ENCODE data around the gene SAT2. TPM values are rescaled to one million over a fixed set of nuclear protein-coding genes. Genes with fewer than 3 reads are reported as not detected.
A peak's percentile ranks its signal among the peaks of the same experiment; 100 is the strongest.

Gene SAT2
- polyA plus RNA-seq, 1 donor (not counting 4 experiments of a cell fraction or from before 2014, with no cell fraction given) = 23.5 TPM

GRCh38 chr17:7577327-7578199 is 50.1 kb downstream of the SAT2 start:
- peaks cover 54% of the 10 kb centered on the region for H4K20me1 ChIP-seq (ENCODE audit: control insufficient read depth, extremely low read depth, insufficient read depth, low read length)
- no peak overlapping the region for H3K4me2 ChIP-seq (ENCODE audit: control insufficient read depth, extremely low read depth, insufficient read depth, low read depth, low read length)
- TF ChIP-seq EZH2 (IDR thresholded peaks at IDR 0.05; ENCODE audit: low read length) = no peak
- no peak for TF ChIP-seq CTCF (optimal IDR thresholded peaks at IDR 0.05 in 1 of 3, IDR thresholded peaks at IDR 0.05 in 1 of 3, conservative IDR thresholded peaks at IDR 0.05 in 1 of 3; ENCODE audit: extremely low read depth in 1 of 3, insufficient read depth in 2 of 3, low read length in 3 of 3)
- H3K79me2 ChIP-seq (ENCODE audit: control insufficient read depth, insufficient read depth, low read length) = peaks cover 56% of the 10 kb centered on the region
- FAIRE-seq (no peak), DNase-seq (ENCODE audit: low read depth, low spot score) (no peak)
- H3K27me3 ChIP-seq (ENCODE audit: control insufficient read depth, extremely low read depth, insufficient read depth, low read length) = no peaks in the 10 kb centered on the region
- no peak overlapping the region for H3K27ac ChIP-seq (ENCODE audit: control insufficient read depth, insufficient read depth, low read length)
- no peak overlapping the region for H2AFZ ChIP-seq (ENCODE audit: control insufficient read depth, low read length)
- H3K4me1 ChIP-seq (ENCODE audit: control insufficient read depth, extremely low read depth, insufficient read depth, low read length) = peaks cover 52% of the 10 kb centered on the region
- H3K9ac ChIP-seq (ENCODE audit: control insufficient read depth, extremely low read depth, insufficient read depth, low read length) = no peak overlapping the region
- H3K4me3 ChIP-seq (ENCODE audit: control insufficient read depth in 2 of 3, extremely low read depth in 1 of 3, insufficient read depth in 2 of 3, low read depth in 1 of 3, low read length in 3 of 3) = no peak overlapping the region
- dilution Hi-C loops (cut with MboI; ENCODE audit: extremely low pct_ligation_motif_present, low sequenced_read_pairs) = no loop called here
- H3K9me1 ChIP-seq (ENCODE audit: control insufficient read depth, extremely low read depth, insufficient read depth, low read length) = peaks cover 3% of the 10 kb centered on the region
- no peaks in the 10 kb centered on the region for H3K9me3 ChIP-seq (ENCODE audit: control insufficient read depth, low read depth, low read length)
- peaks cover 30 to 56% of the 10 kb centered on the region in 2 experiments for H3K36me3 ChIP-seq (ENCODE audit: control insufficient read depth in 2 of 2, extremely low read depth in 1 of 2, insufficient read depth in 2 of 2, low read length in 2 of 2)

DNA sequence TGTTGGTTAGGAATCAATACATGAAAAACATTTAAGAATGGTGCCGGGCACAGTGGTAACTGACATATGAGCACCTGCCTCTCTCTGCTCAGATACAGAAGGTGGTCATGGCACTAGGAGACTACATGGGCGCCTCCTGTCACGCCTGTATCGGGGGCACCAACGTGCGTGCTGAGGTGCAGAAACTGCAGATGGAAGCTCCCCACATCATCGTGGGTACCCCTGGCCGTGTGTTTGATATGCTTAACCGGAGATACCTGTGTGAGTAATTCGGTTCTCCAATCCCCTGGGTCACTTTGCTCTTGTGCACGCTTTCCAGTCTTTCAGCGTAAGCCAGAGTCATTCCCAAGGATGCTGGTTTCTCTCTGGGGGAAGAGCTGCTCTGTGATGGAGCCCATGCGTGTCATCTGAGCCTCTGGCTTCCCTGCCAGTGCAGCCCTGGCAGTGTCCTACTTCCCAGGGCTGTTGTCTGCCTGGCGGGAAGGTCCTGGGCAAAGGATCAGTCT is 51.1 kb downstream of the SAT2 start:
- peak overlapping the region; percentile 8 for H3K4me2 ChIP-seq (ENCODE audit: control insufficient read depth, extremely low read depth, insufficient read depth, low read depth, low read length)
- dilution Hi-C loops (cut with MboI; ENCODE audit: extremely low pct_ligation_motif_present, low sequenced_read_pairs) = no loop called here
- DNase-seq (ENCODE audit: low read depth, low spot score) = no peak
- H3K27ac ChIP-seq (ENCODE audit: control insufficient read depth, insufficient read depth, low read length) = no peak overlapping the region
- peaks cover 55% of the 10 kb centered on the region for H3K79me2 ChIP-seq (ENCODE audit: control insufficient read depth, insufficient read depth, low read length)
- H3K4me3 ChIP-seq (ENCODE audit: control insufficient read depth in 2 of 3, extremely low read depth in 1 of 3, insufficient read depth in 2 of 3, low read depth in 1 of 3, low read length in 3 of 3) = peak overlapping the region in 1 of 3 experiments; percentile 28
- H3K9me1 ChIP-seq (ENCODE audit: control insufficient read depth, extremely low read depth, insufficient read depth, low read length) = peaks cover 3% of the 10 kb centered on the region
- FAIRE-seq = no peak
- peaks cover 27 to 61% of the 10 kb centered on the region in 2 experiments for H3K36me3 ChIP-seq (ENCODE audit: control insufficient read depth in 2 of 2, extremely low read depth in 1 of 2, insufficient read depth in 2 of 2, low read length in 2 of 2)
- H3K27me3 ChIP-seq (ENCODE audit: control insufficient read depth, extremely low read depth, insufficient read depth, low read length) = no peaks in the 10 kb centered on the region
- H2AFZ ChIP-seq (ENCODE audit: control insufficient read depth, low read length) = no peak overlapping the region
- peaks cover 56% of the 10 kb centered on the region for H3K4me1 ChIP-seq (ENCODE audit: control insufficient read depth, extremely low read depth, insufficient read depth, low read length)
- no peak overlapping the region for H3K9ac ChIP-seq (ENCODE audit: control insufficient read depth, extremely low read depth, insufficient read depth, low read length)
- TF ChIP-seq EZH2 (IDR thresholded peaks at IDR 0.05; ENCODE audit: low read length) (no peak), CTCF (optimal IDR thresholded peaks at IDR 0.05 in 1 of 3, IDR thresholded peaks at IDR 0.05 in 1 of 3, conservative IDR thresholded peaks at IDR 0.05 in 1 of 3; ENCODE audit: extremely low read depth in 1 of 3, insufficient read depth in 2 of 3, low read length in 3 of 3) (no peak)
- H4K20me1 ChIP-seq (ENCODE audit: control insufficient read depth, extremely low read depth, insufficient read depth, low read length) = peaks cover 54% of the 10 kb centered on the region
- H3K9me3 ChIP-seq (ENCODE audit: control insufficient read depth, low read depth, low read length) = no peaks in the 10 kb centered on the region

Small RNA genes lying within 50 kb of the gene (small RNA-seq; reads per million reads assigned to genes)
- gene CD68 (ENCODE audit: insufficient read length in 3 of 3, low read depth in 3 of 3, low replicate concordance in 1 of 3) (0 reads per million in 3 experiments), gene SNORD10 (ENCODE audit: insufficient read length in 3 of 3, low read depth in 3 of 3, low replicate concordance in 1 of 3) (0 reads per million in 3 experiments)

Other genes with a start within 250 kb of the SAT2 start
- gene TNK1, start 246.7 kb downstream of the SAT2 start, polyA plus RNA-seq = 10.6 to 15.8 TPM (median 12.1 TPM) in 3 replicates
- 30.5 to 82.8 TPM (median 36.9 TPM) in 3 replicates for gene PLSCR3, start 233.3 kb downstream of the SAT2 start, polyA plus RNA-seq
- gene TMEM256, start 223.7 kb downstream of the SAT2 start, polyA plus RNA-seq = 68.1 to 131 TPM (median 90.1 TPM) in 3 replicates
- gene NLGN2, start 220.0 kb downstream of the SAT2 start, polyA plus RNA-seq = 2.5 to 4.9 TPM (median 4.8 TPM) in 3 replicates
- not detected in 3 replicates for gene SPEM1, start 207.5 kb downstream of the SAT2 start, polyA plus RNA-seq
- not detected in 3 replicates for gene SPEM2, start 202.2 kb downstream of the SAT2 start, polyA plus RNA-seq
- gene SPEM3, start 199.0 kb downstream of the SAT2 start, polyA plus RNA-seq = not detected in 3 replicates
- 6.8 to 10.0 TPM (median 9.1 TPM) in 3 replicates for gene TMEM102, start 192.4 kb downstream of the SAT2 start, polyA plus RNA-seq
- 27.4 to 46.9 TPM (median 30.4 TPM) in 3 replicates for gene FGF11, start 188.3 kb downstream of the SAT2 start, polyA plus RNA-seq
- gene CHRNB1, start 182.8 kb downstream of the SAT2 start, polyA plus RNA-seq = 13.1 to 51.3 TPM (median 22.0 TPM) in 3 replicates
- 20.9 to 23.9 TPM (median 21.8 TPM) in 3 replicates for gene ZBTB4, start 148.2 kb downstream of the SAT2 start, polyA plus RNA-seq
- gene SLC35G6, start 146.4 kb downstream of the SAT2 start, polyA plus RNA-seq = not detected in 3 replicates
- 8.3 to 24.3 TPM (median 17.5 TPM) in 3 replicates for gene POLR2A, start 143.5 kb downstream of the SAT2 start, polyA plus RNA-seq
- gene TNFSF12, start 78.8 kb downstream of the SAT2 start, polyA plus RNA-seq = 0.39 to 1.5 TPM (median 1.0 TPM) in 3 replicates
- 2.4 to 5.7 TPM (median 3.9 TPM) in 3 replicates for gene TNFSF13, start 69.1 kb downstream of the SAT2 start, polyA plus RNA-seq
- gene SENP3, start 65.9 kb downstream of the SAT2 start, polyA plus RNA-seq = 98.9 to 110 TPM (median 99.1 TPM) in 3 replicates
- 12.2 to 26.6 TPM (median 14.0 TPM) in 3 replicates for gene CD68, start 48.2 kb downstream of the SAT2 start, polyA plus RNA-seq
- 57.8 to 71.5 TPM (median 63.0 TPM) in 3 replicates for gene MPDU1, start 44.0 kb downstream of the SAT2 start, polyA plus RNA-seq
- 85.7 to 111 TPM (median 86.2 TPM) in 3 replicates for gene SOX15, start 37.7 kb downstream of the SAT2 start, polyA plus RNA-seq
- 30.6 to 44.3 TPM (median 32.2 TPM) in 3 replicates for gene FXR2, start 12.9 kb downstream of the SAT2 start, polyA plus RNA-seq
- 0.14 to 0.44 TPM (median 0.23 TPM) in 3 replicates for gene SHBG, start 2.3 kb upstream of the SAT2 start, polyA plus RNA-seq
- gene ATP1B2, start 23.1 kb upstream of the SAT2 start, polyA plus RNA-seq = not detected in 3 replicates
- 14.3 to 60.6 TPM (median 22.0 TPM) in 3 replicates for gene TP53, start 59.7 kb upstream of the SAT2 start, polyA plus RNA-seq
- 7.7 to 10.6 TPM (median 8.2 TPM) in 3 replicates for gene WRAP53, start 60.7 kb upstream of the SAT2 start, polyA plus RNA-seq
- 3.1 to 4.1 TPM (median 3.1 TPM) in 3 replicates for gene EFNB3, start 77.4 kb upstream of the SAT2 start, polyA plus RNA-seq
- 0.13 to 0.36 TPM (median 0.13 TPM) in 3 replicates for gene DNAH2, start 89.9 kb upstream of the SAT2 start, polyA plus RNA-seq
- 1.0 to 1.6 TPM (median 1.4 TPM) in 3 replicates for gene KDM6B, start 206.4 kb upstream of the SAT2 start, polyA plus RNA-seq
- 0.14 to 0.45 TPM (median 0.24 TPM) in 3 replicates for gene TMEM88, start 227.2 kb upstream of the SAT2 start, polyA plus RNA-seq
- 41.0 to 130 TPM (median 70.9 TPM) in 3 replicates for gene NAA38, start 229.7 kb upstream of the SAT2 start, polyA plus RNA-seq
- 9.0 to 14.8 TPM (median 12.4 TPM) in 3 replicates for gene CYB5D1, start 230.2 kb upstream of the SAT2 start, polyA plus RNA-seq

All from keratinocyte (primary cell).